Esophagus squamous epithelium (tissue), 5 donors: ENCODE results near the gene DAPL1. TPM values are rescaled to one million over a fixed set of nuclear protein-coding genes. Genes with fewer than 3 reads are reported as not detected.

ENCODE experiments used
- DNase-seq: peaks from one replicate; lab custom pipeline; 2025; lab: John Stamatoyannopoulos, UW
- H3K27ac ChIP-seq, 4 donors: fragments of 200-600 bp; sonication (generic); one replicate each; pipeline ENCODE4 v1.5.1; 2016 to 2019; ENCODE audit warnings: mild to moderate bottlenecking in 1 of 4
- H3K27me3 ChIP-seq, 4 donors: fragments of 200-600 bp; sonication (generic); 1 replicate in 3 of 4; 2 replicates in 1 of 4; pipeline versions ENCODE4 v1.5.1 to v1.6.0; 2017 to 2021; ENCODE audit warnings: antibody characterized with exemption in 1 of 4
- H3K36me3 ChIP-seq, 3 donors: fragments of 200-600 bp; sonication (generic); one replicate each; pipeline ENCODE4 v1.5.1; 2016 to 2019
- H3K4me1 ChIP-seq, 3 donors: fragments of 200-600 bp; sonication (generic); one replicate each; pipeline ENCODE4 v1.5.1; 2017 to 2019
- H3K4me3 ChIP-seq, 4 donors: fragments of 200-600 bp; sonication (generic); 1 replicate in 3 of 4; 2 replicates in 1 of 4; pipeline ENCODE4 v1.5.1; 2016 to 2019; ENCODE audit warnings: mild to moderate bottlenecking in 2 of 4, moderate library complexity in 1 of 4
- H3K9me3 ChIP-seq, 3 donors: fragments of 200-600 bp; sonication (generic); one replicate each; pipeline ENCODE4 v1.5.1; 2016 to 2019
- POLR2A ChIP-seq, 4 donors: fragments of 450-650 bp; IDR thresholded peaks; one replicate each; pipeline ENCODE4 v1.6.1; 2017; ENCODE audit warnings: antibody characterized with exemption in 4 of 4, mild to moderate bottlenecking in 4 of 4, moderate library complexity in 3 of 4
- WGBS, 2 donors: methylation state at CpG; one replicate each; pipeline ENCODE4 v1.1.5; 2018; 5-methylcytosine and 5-hydroxymethylcytosine counted together
- intact Hi-C: fragments of 100-400 bp; cut with DNase I; formaldehyde crosslinking; loops from one replicate; pipeline ENCODE4 v1.15.0; 2022
- total RNA-seq, 4 donors: library from RNA; depleted of rRNA; stranded (reverse); fragments of >200 nt; gene quantifications; one replicate each; pipeline ENCODE4 v1.1.0, GENCODE V29; 2016
- TF ChIP-seq, protein P1 (sequence below), 6 experiments: fragments of 450-650 bp in 4 of 6; fragments of 200-600 bp in 2 of 6; sonication (generic) in 2 of 6; IDR thresholded peaks; one replicate each; pipeline ENCODE4 v1.5.1; 2016 to 2019; ENCODE audit warnings: antibody characterized with exemption in 6 of 6, mild to moderate bottlenecking in 4 of 6, moderate library complexity in 4 of 6
- donor health status: DM: yes; HTN: yes; CAD: no.

Gene DAPL1
- total RNA-seq, 4 donors from 2014 or later = 79.3 to 220 (median 186) TPM

DNA sequence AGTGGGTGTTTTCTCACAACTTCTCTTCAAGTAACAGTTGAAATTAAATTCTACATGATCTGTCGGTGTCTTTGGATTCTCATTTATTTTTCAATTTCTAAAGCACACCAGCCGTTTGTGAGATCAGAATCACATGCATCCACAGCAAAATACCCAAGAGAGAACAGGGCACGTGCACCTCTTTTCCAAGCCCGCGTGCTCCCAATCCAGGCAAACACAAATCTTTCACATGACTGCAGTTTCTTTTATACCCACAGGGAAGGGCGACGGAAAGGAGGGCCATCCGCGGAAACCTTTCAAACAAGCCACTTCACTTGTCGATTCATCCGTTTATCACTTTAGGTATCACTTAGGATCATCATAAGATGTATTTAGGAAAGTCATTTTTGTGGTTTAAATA, 13.0 kb upstream of the DAPL1 start:
- Histone ChIP-seq H3K36me3 (no peaks in the 10 kb centered on the region), H3K4me3 (no peak overlapping the region), H3K9me3 (no peaks in the 10 kb centered on the region), H3K4me1 (peaks cover 10 to 66% (median 23%) of the 10 kb centered on the region in 3 donors), H3K27me3 (no peaks in the 10 kb centered on the region), H3K27ac (peak overlapping the region; percentile 69 to 86 (median 78))
- 70 to 74% methylated on average over 11 of the region's 11 CpGs for WGBS, 2 donors
- no peak for TF ChIP-seq POLR2A (IDR thresholded peaks at IDR 0.05)
- TF ChIP-seq, protein P1, sequence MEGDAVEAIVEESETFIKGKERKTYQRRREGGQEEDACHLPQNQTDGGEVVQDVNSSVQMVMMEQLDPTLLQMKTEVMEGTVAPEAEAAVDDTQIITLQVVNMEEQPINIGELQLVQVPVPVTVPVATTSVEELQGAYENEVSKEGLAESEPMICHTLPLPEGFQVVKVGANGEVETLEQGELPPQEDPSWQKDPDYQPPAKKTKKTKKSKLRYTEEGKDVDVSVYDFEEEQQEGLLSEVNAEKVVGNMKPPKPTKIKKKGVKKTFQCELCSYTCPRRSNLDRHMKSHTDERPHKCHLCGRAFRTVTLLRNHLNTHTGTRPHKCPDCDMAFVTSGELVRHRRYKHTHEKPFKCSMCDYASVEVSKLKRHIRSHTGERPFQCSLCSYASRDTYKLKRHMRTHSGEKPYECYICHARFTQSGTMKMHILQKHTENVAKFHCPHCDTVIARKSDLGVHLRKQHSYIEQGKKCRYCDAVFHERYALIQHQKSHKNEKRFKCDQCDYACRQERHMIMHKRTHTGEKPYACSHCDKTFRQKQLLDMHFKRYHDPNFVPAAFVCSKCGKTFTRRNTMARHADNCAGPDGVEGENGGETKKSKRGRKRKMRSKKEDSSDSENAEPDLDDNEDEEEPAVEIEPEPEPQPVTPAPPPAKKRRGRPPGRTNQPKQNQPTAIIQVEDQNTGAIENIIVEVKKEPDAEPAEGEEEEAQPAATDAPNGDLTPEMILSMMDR (IDR thresholded peaks at IDR 0.05) = peak in 1 of 6 experiments; percentile 16
- intact Hi-C loops = no loop called here
- DNase-seq = no peak

GRCh38 chr2:158782616-158783015, 12.5 kb upstream of the DAPL1 start:
- 80 to 84% methylated on average over 5 of the region's 5 CpGs for WGBS, 2 donors
- Histone ChIP-seq H3K27ac (peak overlapping the region; percentile 69 to 86 (median 78)), H3K36me3 (no peaks in the 10 kb centered on the region), H3K4me3 (no peak overlapping the region), H3K27me3 (no peaks in the 10 kb centered on the region), H3K9me3 (no peaks in the 10 kb centered on the region), H3K4me1 (peaks cover 10 to 63% (median 23%) of the 10 kb centered on the region in 3 donors)
- DNase-seq = no peak
- intact Hi-C loops = no loop called here
- TF ChIP-seq POLR2A (IDR thresholded peaks at IDR 0.05) = no peak
- TF ChIP-seq, protein P1 (IDR thresholded peaks at IDR 0.05) = no peak

DNA sequence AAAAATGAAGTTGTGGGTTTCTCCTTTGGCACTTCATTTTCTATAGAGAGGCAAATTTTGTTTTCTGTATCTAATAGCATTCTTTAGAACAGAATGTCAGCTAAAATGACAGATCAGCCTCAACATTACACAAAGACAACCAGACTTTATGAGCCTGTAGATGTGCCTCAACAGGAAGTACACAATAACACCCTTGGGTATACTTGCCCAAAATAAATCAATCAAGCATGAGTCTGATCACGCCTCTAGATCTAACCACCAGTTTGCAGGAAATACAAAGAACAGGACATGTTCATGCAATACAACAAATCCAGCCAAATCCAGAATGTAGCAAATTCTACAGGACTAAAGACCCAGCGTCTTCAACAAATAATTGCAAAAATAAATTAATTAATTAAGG, 11.2 kb upstream of the DAPL1 start:
- TF ChIP-seq, protein P1 (IDR thresholded peaks at IDR 0.05) = no peak
- no peak for TF ChIP-seq POLR2A (IDR thresholded peaks at IDR 0.05)
- intact Hi-C loops = no loop called here
- peak overlapping the region in 1 of 4 donors; percentile 15 for H3K4me3 ChIP-seq

GRCh38 chr2:158786897-158787296, 8.2 kb upstream of the DAPL1 start:
- TF ChIP-seq POLR2A (IDR thresholded peaks at IDR 0.05) = no peak
- TF ChIP-seq, protein P1 (IDR thresholded peaks at IDR 0.05) = no peak
- H3K4me1 ChIP-seq = peaks cover 7 to 30% (median 14%) of the 10 kb centered on the region in 3 donors
- no peaks in the 10 kb centered on the region for H3K27me3 ChIP-seq
- H3K4me3 ChIP-seq = no peak overlapping the region
- intact Hi-C loops = no loop called here
- no peaks in the 10 kb centered on the region for H3K36me3 ChIP-seq
- 83% methylated on average over 1 to 8 of the region's 8 CpGs for WGBS, 2 donors
- no peaks in the 10 kb centered on the region for H3K9me3 ChIP-seq
- no peak overlapping the region for H3K27ac ChIP-seq
- DNase-seq = no peak

More for the DNA sequence above, 11.2 kb upstream of the DAPL1 start:
- H3K36me3 ChIP-seq = no peaks in the 10 kb centered on the region
- no peak for DNase-seq
- WGBS, 2 donors = 29 to 43% methylated on average over 2 of the region's 2 CpGs
- no peaks in the 10 kb centered on the region for H3K9me3 ChIP-seq
- peaks cover 10 to 50% (median 19%) of the 10 kb centered on the region in 3 donors for H3K4me1 ChIP-seq
- peak overlapping the region; percentile 69 to 86 (median 78) for H3K27ac ChIP-seq
- H3K27me3 ChIP-seq = no peaks in the 10 kb centered on the region

GRCh38 chr2:158788951-158789350, 6.2 kb upstream of the DAPL1 start:
- TF ChIP-seq, protein P1 (IDR thresholded peaks at IDR 0.05) = no peak
- no peak for TF ChIP-seq POLR2A (IDR thresholded peaks at IDR 0.05)
- WGBS, 2 donors = 40 to 52% methylated on average over 2 of the region's 2 CpGs
- H3K4me3 ChIP-seq = no peak overlapping the region
- peaks cover 0 to 10% (median 0%) of the 10 kb centered on the region in 3 donors for H3K4me1 ChIP-seq
- H3K9me3 ChIP-seq = no peaks in the 10 kb centered on the region
- H3K27me3 ChIP-seq = no peaks in the 10 kb centered on the region
- intact Hi-C loops = no loop called here
- H3K27ac ChIP-seq = no peak overlapping the region
- H3K36me3 ChIP-seq = no peaks in the 10 kb centered on the region
- no peak for DNase-seq
